ENCODE data around the gene PPP4R4. TPM values are rescaled to one million over a fixed set of nuclear protein-coding genes. Genes with fewer than 3 reads are reported as not detected.
"Not testable (repeated sequence)": the region's sequence is repeated elsewhere in the genome, so short reads cannot be mapped to it uniquely, and the experiment has no call there.

Gene PPP4R4
- total RNA-seq, 1 donor from 2014 or later: 1.4 TPM

- DNase-seq (ENCODE audit: low spot score): no peak
Measured at GRCh38 chr14:94180655-94181271, 6.6 kb downstream of the PPP4R4 start.

GRCh38 chr14:94181835-94182234, 7.7 kb downstream of the PPP4R4 start:
- DNase-seq (ENCODE audit: low spot score): no peak

GRCh38 chr14:94192536-94192935, 18.4 kb downstream of the PPP4R4 start:
- DNase-seq (ENCODE audit: low spot score): no peak

- no peak for DNase-seq (ENCODE audit: low spot score)
Measured at GRCh38 chr14:94193776-94194175, 19.7 kb downstream of the PPP4R4 start.

GRCh38 chr14:94196057-94196456, 21.9 kb downstream of the PPP4R4 start:
- no peak for DNase-seq (ENCODE audit: low spot score)

- DNase-seq (ENCODE audit: low spot score): no peak
Measured at GRCh38 chr14:94203473-94204210, 29.5 kb downstream of the PPP4R4 start.

GRCh38 chr14:94213021-94213420, 38.9 kb downstream of the PPP4R4 start:
- DNase-seq (ENCODE audit: low spot score): no peak

- DNase-seq (ENCODE audit: low spot score): no peak
Measured at GRCh38 chr14:94213741-94214140, 39.6 kb downstream of the PPP4R4 start.

- no peak for DNase-seq (ENCODE audit: low spot score)
Measured at GRCh38 chr14:94217116-94217515, 43.0 kb downstream of the PPP4R4 start.

- DNase-seq (ENCODE audit: low spot score): not testable (repeated sequence)
Measured at GRCh38 chr14:94218198-94218886, 44.2 kb downstream of the PPP4R4 start.

GRCh38 chr14:94224040-94224439, 49.9 kb downstream of the PPP4R4 start:
- no peak for DNase-seq (ENCODE audit: low spot score)

GRCh38 chr14:94225460-94226378, 51.6 kb downstream of the PPP4R4 start:
- no peak for DNase-seq (ENCODE audit: low spot score)

GRCh38 chr14:94227029-94227428, 52.9 kb downstream of the PPP4R4 start:
- no peak for DNase-seq (ENCODE audit: low spot score)

GRCh38 chr14:94237046-94237445, 62.9 kb downstream of the PPP4R4 start:
- no peak for DNase-seq (ENCODE audit: low spot score)

- DNase-seq (ENCODE audit: low spot score): no peak
Measured at GRCh38 chr14:94237983-94238382, 63.9 kb downstream of the PPP4R4 start.

- DNase-seq (ENCODE audit: low spot score): no peak
Measured at GRCh38 chr14:94239406-94239805, 65.3 kb downstream of the PPP4R4 start.

GRCh38 chr14:94244182-94244581, 70.1 kb downstream of the PPP4R4 start:
- no peak for DNase-seq (ENCODE audit: low spot score)

- not testable (repeated sequence) for DNase-seq (ENCODE audit: low spot score)
Measured at GRCh38 chr14:94264195-94264594, 90.1 kb downstream of the PPP4R4 start.

GRCh38 chr14:94267352-94267751, 93.2 kb downstream of the PPP4R4 start:
- DNase-seq (ENCODE audit: low spot score): no peak

GRCh38 chr14:94268582-94268981, 94.5 kb downstream of the PPP4R4 start:
- DNase-seq (ENCODE audit: low spot score): not testable (repeated sequence)

GRCh38 chr14:94269156-94269555, 95.0 kb downstream of the PPP4R4 start:
- no peak for DNase-seq (ENCODE audit: low spot score)
